ENCODE data around the gene SCRN1. TPM values are rescaled to one million over a fixed set of nuclear protein-coding genes. Genes with fewer than 3 reads are reported as not detected.
A peak's percentile ranks its signal among the peaks of the same experiment; 100 is the strongest.

SCRN1 gene
- total RNA-seq (10 to 100 TPM; 16.3 to 17.3 TPM), polyA plus RNA-seq (10 to 100 TPM in 1 of 3 donors, 1 to 10 TPM in 2; 8.3 to 13.7 (median 9.2) TPM), total RNA-seq (8.7 to 69.6 (median 29.5) reads per million in 6 experiments)

DNA sequence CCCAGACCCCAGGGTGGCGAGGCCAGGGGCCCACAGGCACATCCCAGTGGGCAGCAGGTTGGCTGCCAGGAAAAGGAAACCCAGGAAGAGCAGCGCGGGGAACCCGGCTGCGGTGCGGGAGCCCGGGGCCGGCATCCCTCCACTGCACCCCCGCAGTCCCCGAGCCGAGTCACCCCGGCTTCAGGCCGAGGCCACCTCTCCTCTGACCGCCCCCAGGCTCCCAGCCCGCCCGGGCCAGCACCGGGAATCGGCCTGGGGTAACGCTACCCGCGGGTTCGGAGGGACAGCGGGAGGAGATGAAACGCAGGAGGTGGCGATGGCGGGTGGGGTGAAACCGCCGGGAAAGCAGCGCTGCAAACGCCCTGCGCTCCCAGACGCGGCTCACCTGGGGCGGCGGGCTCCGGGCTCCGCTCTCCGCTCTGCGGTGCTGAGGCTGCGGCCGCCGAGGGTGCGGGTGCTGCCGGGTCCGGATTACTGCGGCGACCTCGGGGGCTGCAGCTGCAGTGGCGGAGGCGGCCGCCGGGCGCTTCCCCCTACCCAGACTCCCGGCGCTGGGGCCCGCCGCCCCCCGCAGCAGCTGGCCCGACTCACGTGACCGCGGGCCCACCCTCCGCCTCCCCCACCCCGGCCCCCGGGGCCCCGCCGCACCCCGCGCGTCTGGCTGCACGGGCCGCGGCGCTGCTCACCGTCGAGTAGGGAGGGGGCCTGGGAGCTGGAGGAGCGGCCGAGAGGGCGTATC lies at the start of gene SCRN1:
Gene SCRN1 (minus strand): TSS at position 545 of the 739 bp plus-strand sequence. CDS start 20,734 bp downstream, outside the sequence.
- peak; percentile 66 to 69 for ATAC-seq
- peaks cover 0 to 21% (median 7%) of the 10 kb centered on the region in 9 donors for H3K9me3 Mint-ChIP-seq
- peaks cover 12 to 29% (median 21%) of the 10 kb centered on the region in 5 donors for H3K27me3 Mint-ChIP-seq
- H3K36me3 Mint-ChIP-seq: no peaks in the 10 kb centered on the region
- peaks cover 15 to 33% (median 22%) of the 10 kb centered on the region in 4 donors for H3K4me1 Mint-ChIP-seq
- peak within 1 kb of the TSS in 9 of 10 donors; percentile 69 to 92 (median 86) for H3K27ac Mint-ChIP-seq
- peak in 9 of 10 donors; percentile 19 to 68 (median 39) for DNase-seq
- POLR2A ChIA-PET: interaction anchor here (0.9 to 1.2 kb wide), 2 partner anchors 10 to 38 kb away, joined by 3 read pairs; no protein-coding TSS in a partner anchor
- peak within 1 kb of the TSS; percentile 76 to 92 (median 90) for H3K4me3 Mint-ChIP-seq

GRCh38 chr7:30038196-30038980 lies 48.8 kb upstream of the SCRN1 start:
- Mint-ChIP-seq H3K36me3 (peaks cover 0 to 8% (median 6%) of the 10 kb centered on the region in 3 donors), H3K4me3 (no peak overlapping the region), H3K27ac (peak overlapping the region in 1 of 10 donors; percentile 72), H3K4me1 (peaks cover 6 to 18% (median 11%) of the 10 kb centered on the region in 4 donors), H3K27me3 (no peaks in the 10 kb centered on the region), H3K9me3 (no peaks in the 10 kb centered on the region)
- ATAC-seq (no peak), DNase-seq (no peak)
- POLR2A ChIA-PET: interaction anchor here (0.7 kb wide), 1 partner anchor 20 kb away, joined by 3 read pairs; no protein-coding TSS in a partner anchor

GRCh38 chr7:30036220-30036619 lies 46.6 kb upstream of the SCRN1 start:
- no peak overlapping the region for H3K27ac Mint-ChIP-seq

DNA sequence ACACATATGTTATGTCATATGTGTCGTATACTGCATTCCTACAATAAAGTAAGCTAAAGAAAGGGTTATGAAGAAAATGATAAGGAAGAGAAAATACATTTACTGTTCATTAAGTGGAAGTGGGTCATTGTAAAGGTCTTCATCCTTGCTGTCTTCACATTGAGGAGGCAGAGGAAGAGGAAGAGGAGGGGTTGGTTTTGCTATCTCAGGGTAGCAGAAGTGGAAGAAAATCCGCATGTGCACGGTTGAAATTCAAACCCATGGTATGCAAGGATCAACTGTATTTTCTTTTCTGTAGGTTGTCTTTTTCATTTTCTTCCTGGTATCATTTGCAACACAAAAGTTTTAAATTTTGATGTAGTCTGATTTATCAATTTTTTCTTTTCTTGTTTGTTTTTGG lies 44.9 kb upstream of the SCRN1 start:
- Mint-ChIP-seq H3K9me3 (no peaks in the 10 kb centered on the region), H3K27me3 (no peaks in the 10 kb centered on the region), H3K4me3 (no peak overlapping the region), H3K36me3 (peaks cover 0 to 8% (median 6%) of the 10 kb centered on the region in 3 donors), H3K4me1 (peaks cover under 1 to 6% (median 5%) of the 10 kb centered on the region in 4 donors), H3K27ac (no peak overlapping the region)
- DNase-seq (no peak), ATAC-seq (no peak)
- POLR2A ChIA-PET: no interaction called here

More at GRCh38 chr7:30036220-30036619, 46.6 kb upstream of the SCRN1 start:
- Mint-ChIP-seq H3K4me1 (peaks cover 6 to 18% (median 11%) of the 10 kb centered on the region in 4 donors), H3K36me3 (peaks cover 0 to 8% (median 6%) of the 10 kb centered on the region in 3 donors), H3K9me3 (no peaks in the 10 kb centered on the region), H3K27me3 (no peaks in the 10 kb centered on the region), H3K4me3 (no peak overlapping the region)
- DNase-seq: no peak
- POLR2A ChIA-PET: no interaction called here
- ATAC-seq: no peak

DNA sequence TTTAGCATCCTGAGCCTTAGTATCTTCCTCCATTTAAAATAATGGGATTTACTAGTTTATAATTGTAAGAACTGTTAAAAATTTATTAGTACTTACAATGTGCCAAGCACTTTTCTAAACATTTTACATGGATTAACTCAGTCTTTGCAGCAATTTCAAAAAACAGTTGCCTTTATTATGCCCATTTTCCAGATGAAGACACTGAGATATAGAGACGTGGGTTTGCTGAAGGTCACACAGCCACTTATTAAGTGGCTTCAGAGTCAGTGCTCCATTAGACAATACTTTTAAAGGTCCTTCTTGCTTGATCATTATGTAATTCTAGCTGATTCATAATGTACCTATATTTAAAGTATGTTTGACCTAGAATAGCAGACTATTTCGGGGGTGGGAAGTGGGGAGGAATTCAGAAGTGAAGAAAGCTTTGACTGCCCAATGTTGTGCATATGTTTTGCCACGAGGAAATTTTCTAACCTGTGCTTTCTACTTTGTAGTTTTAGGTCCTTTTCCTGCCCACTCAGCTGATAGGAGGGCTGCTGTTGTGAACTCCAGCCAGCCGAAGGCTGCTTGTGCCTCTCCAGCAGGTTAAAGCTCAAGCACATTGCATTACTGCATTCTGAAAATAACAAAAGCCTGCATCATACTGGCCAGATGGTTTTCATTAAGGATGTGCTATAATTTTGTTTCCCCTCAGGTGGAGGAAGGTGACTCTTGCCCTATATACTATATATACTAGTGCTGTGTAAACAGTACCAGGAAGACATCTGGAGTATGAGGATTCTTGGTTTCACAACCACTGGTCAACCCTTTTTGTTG lies 42.9 kb upstream of the SCRN1 start:
- DNase-seq: no peak
- POLR2A ChIA-PET: no interaction called here
- H3K9me3 Mint-ChIP-seq: no peaks in the 10 kb centered on the region
- H3K27me3 Mint-ChIP-seq: no peaks in the 10 kb centered on the region
- no peak for ATAC-seq
- H3K36me3 Mint-ChIP-seq: peaks cover 0 to 8% (median 6%) of the 10 kb centered on the region in 3 donors
- H3K27ac Mint-ChIP-seq: peak overlapping the region in 1 of 10 donors; percentile 42
- H3K4me1 Mint-ChIP-seq: peaks cover 2 to 10% (median 4%) of the 10 kb centered on the region in 4 donors
- no peak overlapping the region for H3K4me3 Mint-ChIP-seq

DNA sequence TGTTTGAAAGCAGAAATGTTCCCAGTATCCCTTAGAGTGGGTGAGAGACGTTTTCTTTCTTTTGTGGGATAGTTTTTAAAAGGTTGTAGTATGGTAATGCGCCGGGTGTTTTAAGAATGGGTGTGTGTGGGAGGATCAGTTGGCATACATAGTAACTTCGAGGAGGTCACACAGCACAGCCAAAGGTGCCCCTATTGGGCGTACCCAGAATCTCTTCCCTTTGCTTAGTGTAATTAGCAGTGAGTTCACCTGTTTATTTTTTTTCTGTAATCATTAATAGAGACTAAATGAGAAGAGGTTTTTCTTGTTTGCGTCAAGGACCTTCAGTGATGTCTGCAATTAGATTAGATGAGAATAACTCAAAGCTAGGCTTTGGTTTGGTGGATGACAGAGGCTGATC lies 40.1 kb upstream of the SCRN1 start:
- no peak overlapping the region for H3K4me3 Mint-ChIP-seq
- POLR2A ChIA-PET: interaction anchor here (2.5 kb wide), 1 partner anchor 32 kb away, joined by 8 read pairs; no protein-coding TSS in a partner anchor

DNA sequence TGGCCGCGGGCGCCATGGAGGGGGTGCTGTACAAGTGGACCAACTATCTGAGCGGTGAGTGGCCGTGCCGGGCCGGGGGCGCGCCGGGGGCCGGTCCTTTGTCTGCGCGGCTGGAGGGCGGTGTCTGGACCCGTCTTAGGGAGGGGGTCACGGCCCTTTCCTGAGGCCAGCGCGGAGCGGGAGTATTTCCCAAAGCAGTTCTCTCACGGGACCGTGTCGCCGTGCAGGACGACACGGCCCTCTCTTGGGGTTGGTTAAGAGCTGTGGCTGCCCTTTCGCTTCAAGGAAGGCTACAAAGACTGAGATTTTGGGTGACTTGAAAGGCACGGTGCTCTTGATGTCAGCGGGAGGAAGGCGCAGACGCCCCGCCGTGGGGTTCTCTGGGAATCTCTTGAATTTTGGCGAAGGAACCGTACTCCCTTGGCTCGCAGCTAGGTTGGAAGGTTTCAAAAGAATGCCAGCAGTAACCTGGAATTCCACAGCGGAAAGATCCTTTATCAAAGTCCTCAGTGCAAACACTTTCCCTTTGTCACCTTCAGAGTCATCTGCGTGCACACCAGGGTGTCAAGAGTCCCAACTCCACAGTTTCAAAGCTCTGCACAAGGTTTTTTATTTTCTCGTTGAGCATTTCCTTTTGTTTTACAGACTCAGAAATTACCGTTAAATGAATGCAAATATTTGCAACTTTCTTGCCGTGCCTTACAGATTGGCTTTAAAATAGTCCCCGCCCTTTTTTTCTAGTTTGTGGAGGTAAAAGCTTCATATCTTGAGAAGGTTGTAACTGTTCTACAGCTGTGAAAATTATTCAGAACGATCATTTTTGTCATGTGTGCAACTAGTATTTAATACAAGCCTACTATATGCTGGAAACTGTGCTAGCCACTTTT lies 39.4 kb upstream of the SCRN1 start:
- peak in 7 of 10 donors; percentile 0 to 55 (median 36) for DNase-seq
- H3K36me3 Mint-ChIP-seq: peaks cover 0 to 2% (median 0%) of the 10 kb centered on the region in 3 donors
- H3K4me1 Mint-ChIP-seq: peaks cover 19 to 30% (median 23%) of the 10 kb centered on the region in 4 donors
- H3K27me3 Mint-ChIP-seq: no peaks in the 10 kb centered on the region
- no peaks in the 10 kb centered on the region for H3K9me3 Mint-ChIP-seq
- no peak overlapping the region for H3K4me3 Mint-ChIP-seq
- ATAC-seq: peak; percentile 23 to 24
- H3K27ac Mint-ChIP-seq: peak overlapping the region in 4 of 10 donors; percentile 53 to 90 (median 88)
- POLR2A ChIA-PET: interaction anchor here (0.7 to 2.5 kb wide), 2 partner anchors 11 to 33 kb away, joined by 3 to 8 read pairs; no protein-coding TSS in a partner anchor

More for the DNA sequence above, 40.1 kb upstream of the SCRN1 start:
- H3K9me3 Mint-ChIP-seq: no peaks in the 10 kb centered on the region
- H3K27me3 Mint-ChIP-seq: no peaks in the 10 kb centered on the region
- H3K36me3 Mint-ChIP-seq: peaks cover 0 to 6% (median 4%) of the 10 kb centered on the region in 3 donors
- H3K4me1 Mint-ChIP-seq: peaks cover 15 to 27% (median 20%) of the 10 kb centered on the region in 4 donors
- peak in 1 of 2 donors; percentile 18 for ATAC-seq
- H3K27ac Mint-ChIP-seq: peak overlapping the region in 3 of 10 donors; percentile 53 to 90 (median 66)
- DNase-seq: peak in 4 of 10 donors; percentile 2 to 17 (median 10)

DNA sequence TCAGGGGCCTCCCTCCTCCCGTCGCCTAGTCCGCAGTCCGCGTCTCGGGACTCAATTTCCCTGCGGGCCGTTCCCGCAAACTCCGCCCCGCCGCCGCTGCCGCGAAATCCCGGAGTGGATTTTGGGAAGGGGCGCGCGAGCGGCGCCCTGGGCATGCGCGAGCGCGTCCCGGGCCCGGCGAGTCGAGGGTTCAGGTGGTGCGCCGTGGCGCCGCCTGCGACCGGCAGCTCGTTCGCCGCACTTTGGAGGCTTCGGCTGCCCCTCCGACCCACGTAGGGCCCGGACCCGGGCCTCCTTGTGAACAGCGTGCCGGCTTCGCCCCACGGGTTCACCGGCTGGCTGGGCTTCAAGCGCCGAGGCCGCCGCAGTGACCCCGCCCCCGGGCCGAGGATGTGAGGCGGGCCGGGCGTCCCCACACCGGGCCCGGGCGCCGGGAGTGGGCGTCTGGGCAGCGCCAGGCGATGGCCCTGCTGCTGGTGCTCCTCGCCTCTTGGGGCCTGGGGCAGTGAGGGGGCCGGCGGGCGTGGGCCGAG lies 38.7 kb upstream of the SCRN1 start, which contains the start of gene PLEKHA8:
Gene PLEKHA8 (plus strand): TSS at position 197 of the 533 bp plus-strand sequence. CDS start 351 bp downstream, outside the sequence.
- H3K9me3 Mint-ChIP-seq: no peaks in the 10 kb centered on the region
- peak within 1 kb of the TSS; percentile 53 to 97 (median 92) for H3K27ac Mint-ChIP-seq
- ATAC-seq: peak; percentile 43 to 58
- POLR2A ChIA-PET: interaction anchor here (1.0 to 2.5 kb wide), 2 partner anchors 33 to 121 kb away, joined by 3 to 8 read pairs; no protein-coding TSS in a partner anchor
- H3K4me3 Mint-ChIP-seq: peak within 1 kb of the TSS in 8 of 10 donors; percentile 89 to 99 (median 96)
- H3K36me3 Mint-ChIP-seq: no peaks in the 10 kb centered on the region
- DNase-seq: peak; percentile 73 to 96 (median 86)
- H3K4me1 Mint-ChIP-seq: peaks cover 19 to 37% (median 30%) of the 10 kb centered on the region in 4 donors
- H3K27me3 Mint-ChIP-seq: no peaks in the 10 kb centered on the region

GRCh38 chr7:30027740-30028215 lies 38.2 kb upstream of the SCRN1 start:
- no peaks in the 10 kb centered on the region for H3K36me3 Mint-ChIP-seq
- H3K9me3 Mint-ChIP-seq: no peaks in the 10 kb centered on the region
- H3K27ac Mint-ChIP-seq: peak overlapping the region; percentile 53 to 97 (median 92)
- peak overlapping the region in 8 of 10 donors; percentile 89 to 99 (median 96) for H3K4me3 Mint-ChIP-seq
- ATAC-seq (no peak), DNase-seq (peak in 1 of 10 donors; percentile 3)
- POLR2A ChIA-PET: interaction anchor here (0.6 to 2.5 kb wide), 3 partner anchors 33 to 121 kb away, joined by 3 to 8 read pairs (median 7); no protein-coding TSS in a partner anchor
- H3K4me1 Mint-ChIP-seq: peaks cover 19 to 42% (median 32%) of the 10 kb centered on the region in 4 donors
- H3K27me3 Mint-ChIP-seq: no peaks in the 10 kb centered on the region

DNA sequence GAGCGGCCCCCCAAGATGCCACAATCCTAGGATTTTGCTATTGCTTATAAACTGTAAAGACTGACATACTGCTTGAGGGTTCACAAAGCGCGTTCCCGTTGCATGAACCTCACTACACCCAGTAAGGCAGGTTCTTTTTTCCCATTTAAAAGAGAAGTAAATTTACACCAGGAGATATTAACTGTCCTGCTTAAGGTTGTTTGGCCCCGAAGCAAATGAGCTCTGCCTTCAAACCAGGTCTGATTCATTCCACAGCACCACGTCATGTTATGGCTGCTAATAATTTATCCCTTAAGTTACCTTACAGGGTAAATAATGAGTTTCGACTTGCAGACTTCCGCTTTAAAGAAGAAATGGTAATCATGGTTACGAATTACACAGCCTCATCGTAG lies 37.5 kb upstream of the SCRN1 start:
- H3K9me3 Mint-ChIP-seq: no peaks in the 10 kb centered on the region
- DNase-seq: peak in 6 of 10 donors; percentile 6 to 66 (median 36)
- peak overlapping the region; percentile 53 to 97 (median 92) for H3K27ac Mint-ChIP-seq
- POLR2A ChIA-PET: interaction anchor here (0.9 to 1.0 kb wide), 3 partner anchors 37 to 451 kb away, joined by 3 read pairs; partner anchors contain the start of gene SCRN1
- no peaks in the 10 kb centered on the region for H3K36me3 Mint-ChIP-seq
- no peaks in the 10 kb centered on the region for H3K27me3 Mint-ChIP-seq
- peak overlapping the region in 8 of 10 donors; percentile 89 to 99 (median 96) for H3K4me3 Mint-ChIP-seq
- H3K4me1 Mint-ChIP-seq: peaks cover 19 to 47% (median 31%) of the 10 kb centered on the region in 4 donors
- peak; percentile 19 to 23 for ATAC-seq

Data from naive thymus-derived CD8-positive, alpha-beta T cell (primary cell).